ENCODE results near the gene PAQR6. TPM values are rescaled to one million over a fixed set of nuclear protein-coding genes. Genes with fewer than 3 reads are reported as not detected.

Gene PAQR6
- total and polyA plus RNA-seq, 5 donors = 0.68 to 1.5 (median 1.1) TPM

DNA sequence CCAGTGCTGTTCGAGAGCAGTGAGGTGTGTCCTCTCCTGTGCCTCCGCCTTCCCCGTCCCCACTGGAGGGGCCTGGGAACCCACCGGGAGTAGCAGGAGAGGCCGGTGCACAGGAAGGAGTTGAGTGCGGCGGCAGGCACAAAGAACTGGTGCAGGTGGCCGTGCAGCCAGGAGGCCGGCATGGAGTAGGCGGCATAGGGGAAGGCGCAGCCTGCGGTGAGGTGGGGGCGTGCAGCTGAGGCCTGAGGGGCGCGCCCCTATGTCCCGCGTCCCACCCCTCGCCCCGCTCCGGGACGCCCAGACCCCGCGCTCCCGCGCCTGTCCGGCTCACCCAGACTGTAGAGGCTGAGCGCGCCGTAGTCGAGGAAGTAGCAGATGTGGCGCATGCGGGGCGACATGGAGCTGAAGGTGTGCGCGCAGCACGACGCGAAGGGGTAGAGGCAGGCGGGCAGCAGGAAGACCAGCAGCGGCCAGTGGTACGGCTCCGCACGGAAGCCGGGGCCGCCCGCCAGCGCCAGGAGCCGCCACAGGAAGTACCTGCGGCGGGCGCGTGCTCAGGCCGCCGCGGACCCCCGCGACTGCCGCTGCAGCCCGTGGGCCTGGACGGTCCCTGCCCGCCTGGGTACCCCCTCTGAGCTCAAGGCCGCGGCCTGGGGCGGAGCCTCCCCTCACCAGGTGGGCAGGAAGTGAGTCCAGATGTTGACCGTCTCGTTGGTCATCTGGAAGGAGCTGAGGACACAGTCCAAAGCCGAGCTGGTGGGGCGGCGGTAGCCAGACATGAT lies 2.2 kb downstream of the PAQR6 start:
- no peaks in the 10 kb centered on the region for H3K27me3 ChIP-seq (ENCODE audit: control insufficient read depth, insufficient read depth)
- H3K9me3 ChIP-seq (ENCODE audit: control insufficient read depth, low read length) = no peaks in the 10 kb centered on the region
- no peak overlapping the region for H3K27ac ChIP-seq (ENCODE audit: low read length)
- ATAC-seq = peak; percentile 1 to 3
- H3K4me1 ChIP-seq (ENCODE audit: control insufficient read depth, insufficient read depth, low read length) = peaks cover 5% of the 10 kb centered on the region
- no peak overlapping the region for H3K4me3 ChIP-seq (ENCODE audit: low read length)
- DNase-seq = peak in 2 of 3 donors; percentile 62 to 70
- intact Hi-C loops (cut with DNase I) = no loop called here
- WGBS = 5% methylated on average over 69 of the region's 69 CpGs

DNA sequence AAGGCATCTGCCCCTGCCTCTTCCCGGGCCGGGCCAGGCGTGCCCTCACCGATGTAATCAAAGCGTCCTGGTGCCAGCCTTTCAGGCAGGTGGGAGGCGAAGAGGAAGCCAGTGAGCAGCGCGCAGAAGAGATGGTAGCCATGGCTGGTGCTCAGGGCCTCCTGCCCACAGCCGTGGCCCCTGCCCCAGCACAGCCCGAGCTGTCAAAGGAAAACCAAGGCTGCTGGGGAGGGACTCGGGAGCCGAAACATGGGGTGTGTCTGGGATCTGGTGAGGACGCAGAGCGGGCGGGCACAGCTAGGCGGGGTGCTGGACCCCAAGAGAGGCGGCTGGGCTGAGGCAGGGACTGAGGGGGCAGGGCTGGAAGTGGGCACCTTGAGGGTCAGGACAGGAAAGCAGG lies 3.1 kb downstream of the PAQR6 start:
- Histone ChIP-seq H3K4me3 (ENCODE audit: low read length) (no peak overlapping the region), H3K27me3 (ENCODE audit: control insufficient read depth, insufficient read depth) (no peaks in the 10 kb centered on the region), H3K27ac (ENCODE audit: low read length) (no peak overlapping the region), H3K4me1 (ENCODE audit: control insufficient read depth, insufficient read depth, low read length) (peaks cover 5% of the 10 kb centered on the region), H3K9me3 (ENCODE audit: control insufficient read depth, low read length) (no peaks in the 10 kb centered on the region)
- intact Hi-C loops (cut with DNase I) = no loop called here
- no peak for ATAC-seq
- DNase-seq = no peak
- WGBS = 89% methylated on average over 17 of the region's 17 CpGs

DNA sequence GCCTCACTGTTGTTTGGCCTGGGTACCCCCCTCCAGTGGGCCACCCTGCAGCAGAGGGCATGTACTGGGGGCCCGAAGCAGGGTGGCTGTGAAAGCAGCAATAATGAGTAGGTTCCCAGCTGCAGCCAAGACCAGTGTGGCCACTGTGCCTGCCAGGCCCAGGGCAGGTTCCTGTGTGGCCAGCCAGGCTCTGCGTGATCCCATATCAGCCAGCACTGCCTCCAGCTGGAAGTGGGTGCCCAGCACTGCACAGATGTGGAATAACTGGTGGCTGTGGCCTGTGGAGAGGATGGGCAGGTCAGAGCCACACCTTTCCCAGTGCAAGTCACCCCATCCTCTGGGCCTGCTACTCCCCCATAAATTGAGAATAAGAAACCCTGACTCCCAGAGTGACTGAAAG lies 3.7 kb downstream of the PAQR6 start:
- Histone ChIP-seq H3K27ac (ENCODE audit: low read length) (no peak overlapping the region), H3K9me3 (ENCODE audit: control insufficient read depth, low read length) (no peaks in the 10 kb centered on the region), H3K4me1 (ENCODE audit: control insufficient read depth, insufficient read depth, low read length) (peaks cover 5% of the 10 kb centered on the region), H3K4me3 (ENCODE audit: low read length) (no peak overlapping the region), H3K27me3 (ENCODE audit: control insufficient read depth, insufficient read depth) (no peaks in the 10 kb centered on the region)
- no peak for DNase-seq
- WGBS = 87% methylated on average over 2 of the region's 2 CpGs
- intact Hi-C loops (cut with DNase I) = no loop called here
- ATAC-seq = no peak

DNA sequence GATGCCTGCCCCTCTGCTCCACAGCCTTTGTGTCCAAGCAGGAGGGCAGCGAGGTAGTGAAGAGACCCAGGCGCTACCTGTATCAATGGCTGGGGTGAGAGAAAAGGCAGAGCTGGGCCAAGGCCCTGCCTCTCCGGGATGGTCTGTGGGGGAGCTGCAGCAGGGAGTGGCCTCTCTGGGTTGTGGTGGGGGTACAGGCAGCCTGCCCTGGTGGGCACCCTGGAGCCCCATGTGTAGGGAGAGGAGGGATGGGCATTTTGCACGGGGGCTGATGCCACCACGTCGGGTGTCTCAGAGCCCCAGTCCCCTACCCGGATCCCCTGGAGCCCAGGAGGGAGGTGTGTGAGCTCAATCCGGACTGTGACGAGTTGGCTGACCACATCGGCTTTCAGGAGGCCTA lies 5.1 kb downstream of the PAQR6 start:
- DNase-seq = no peak
- Histone ChIP-seq H3K4me3 (ENCODE audit: low read length) (no peak overlapping the region), H3K9me3 (ENCODE audit: control insufficient read depth, low read length) (no peaks in the 10 kb centered on the region), H3K27ac (ENCODE audit: low read length) (no peak overlapping the region), H3K4me1 (ENCODE audit: control insufficient read depth, insufficient read depth, low read length) (peaks cover 5% of the 10 kb centered on the region), H3K27me3 (ENCODE audit: control insufficient read depth, insufficient read depth) (no peaks in the 10 kb centered on the region)
- ATAC-seq = no peak
- intact Hi-C loops (cut with DNase I) = no loop called here
- 73% methylated on average over 10 of the region's 10 CpGs for WGBS

DNA sequence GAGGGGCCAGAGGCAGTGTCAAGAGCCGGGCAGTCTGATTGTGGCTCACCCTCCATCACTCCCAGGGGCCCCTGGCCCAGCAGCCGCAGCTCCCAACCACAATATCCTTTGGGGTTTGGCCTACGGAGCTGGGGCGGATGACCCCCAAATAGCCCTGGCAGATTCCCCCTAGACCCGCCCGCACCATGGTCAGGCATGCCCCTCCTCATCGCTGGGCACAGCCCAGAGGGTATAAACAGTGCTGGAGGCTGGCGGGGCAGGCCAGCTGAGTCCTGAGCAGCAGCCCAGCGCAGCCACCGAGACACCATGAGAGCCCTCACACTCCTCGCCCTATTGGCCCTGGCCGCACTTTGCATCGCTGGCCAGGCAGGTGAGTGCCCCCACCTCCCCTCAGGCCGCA lies 5.9 kb downstream of the PAQR6 start, which contains the start of gene BGLAP:
TSS of gene BGLAP (plus strand) at position 259 of the 400 bp plus-strand sequence. CDS start at position 307, 48 bp downstream.
- H3K27ac ChIP-seq (ENCODE audit: low read length) = no peak within 1 kb of the TSS
- peaks cover 5% of the 10 kb centered on the region for H3K4me1 ChIP-seq (ENCODE audit: control insufficient read depth, insufficient read depth, low read length)
- H3K4me3 ChIP-seq (ENCODE audit: low read length) = no peak within 1 kb of the TSS
- 82% methylated on average over 14 of the region's 14 CpGs for WGBS
- ATAC-seq (no peak), DNase-seq (no peak)
- intact Hi-C loops (cut with DNase I) = no loop called here
- H3K27me3 ChIP-seq (ENCODE audit: control insufficient read depth, insufficient read depth) = no peaks in the 10 kb centered on the region
- no peaks in the 10 kb centered on the region for H3K9me3 ChIP-seq (ENCODE audit: control insufficient read depth, low read length)

DNA sequence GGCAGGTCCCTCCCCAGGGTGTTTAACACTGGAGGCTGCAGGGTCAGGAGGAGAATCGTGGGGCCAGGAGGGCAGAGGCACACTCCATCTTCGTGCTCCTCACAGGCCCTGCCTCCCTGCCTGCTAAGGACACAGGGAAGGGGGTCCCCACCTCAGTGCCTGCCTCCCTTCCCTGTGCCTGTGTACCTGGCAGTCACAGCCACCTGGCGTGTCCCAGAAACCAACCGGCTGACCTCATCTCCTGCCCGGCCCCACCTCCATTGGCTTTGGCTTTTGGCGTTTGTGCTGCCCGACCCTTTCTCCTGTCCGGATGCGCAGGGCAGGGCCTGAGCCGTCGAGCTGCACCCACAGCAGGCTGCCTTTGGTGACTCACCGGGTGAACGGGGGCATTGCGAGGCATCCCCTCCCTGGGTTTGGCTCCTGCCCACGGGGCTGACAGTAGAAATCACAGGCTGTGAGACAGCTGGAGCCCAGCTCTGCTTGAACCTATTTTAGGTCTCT lies 6.5 kb downstream of the PAQR6 start:
- 70% methylated on average over 15 of the region's 15 CpGs for WGBS
- no peak for ATAC-seq
- no peak overlapping the region for H3K27ac ChIP-seq (ENCODE audit: low read length)
- intact Hi-C loops (cut with DNase I) = no loop called here
- H3K9me3 ChIP-seq (ENCODE audit: control insufficient read depth, low read length) = no peaks in the 10 kb centered on the region
- H3K4me3 ChIP-seq (ENCODE audit: low read length) = no peak overlapping the region
- peaks cover 5% of the 10 kb centered on the region for H3K4me1 ChIP-seq (ENCODE audit: control insufficient read depth, insufficient read depth, low read length)
- no peaks in the 10 kb centered on the region for H3K27me3 ChIP-seq (ENCODE audit: control insufficient read depth, insufficient read depth)
- DNase-seq = no peak

DNA sequence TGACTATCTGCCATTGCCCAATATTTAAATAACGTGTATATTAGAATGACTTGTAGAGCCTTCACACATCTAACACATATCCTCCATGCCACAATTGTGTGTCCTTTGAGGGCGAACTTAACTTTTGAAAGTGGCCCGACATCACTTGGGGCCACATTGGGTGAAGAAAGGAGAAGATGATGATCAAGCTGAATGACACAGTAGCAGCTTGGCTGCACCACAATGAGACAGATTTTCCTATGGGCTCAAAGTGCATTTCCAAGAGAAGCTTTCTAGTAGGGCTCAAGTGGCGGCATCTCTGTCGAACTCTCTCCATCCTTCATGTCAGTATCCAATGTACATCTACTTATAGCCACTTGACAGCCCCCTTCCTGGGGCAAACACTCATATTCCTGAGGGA lies 9.6 kb downstream of the PAQR6 start:
- no peak overlapping the region for H3K4me3 ChIP-seq (ENCODE audit: low read length)
- no peak for ATAC-seq
- 91% methylated on average over 5 of the region's 5 CpGs for WGBS
- intact Hi-C loops (cut with DNase I) = no loop called here
- no peak overlapping the region for H3K27ac ChIP-seq (ENCODE audit: low read length)
- no peaks in the 10 kb centered on the region for H3K27me3 ChIP-seq (ENCODE audit: control insufficient read depth, insufficient read depth)
- H3K4me1 ChIP-seq (ENCODE audit: control insufficient read depth, insufficient read depth, low read length) = no peaks in the 10 kb centered on the region
- no peak for DNase-seq
- no peaks in the 10 kb centered on the region for H3K9me3 ChIP-seq (ENCODE audit: control insufficient read depth, low read length)

DNA sequence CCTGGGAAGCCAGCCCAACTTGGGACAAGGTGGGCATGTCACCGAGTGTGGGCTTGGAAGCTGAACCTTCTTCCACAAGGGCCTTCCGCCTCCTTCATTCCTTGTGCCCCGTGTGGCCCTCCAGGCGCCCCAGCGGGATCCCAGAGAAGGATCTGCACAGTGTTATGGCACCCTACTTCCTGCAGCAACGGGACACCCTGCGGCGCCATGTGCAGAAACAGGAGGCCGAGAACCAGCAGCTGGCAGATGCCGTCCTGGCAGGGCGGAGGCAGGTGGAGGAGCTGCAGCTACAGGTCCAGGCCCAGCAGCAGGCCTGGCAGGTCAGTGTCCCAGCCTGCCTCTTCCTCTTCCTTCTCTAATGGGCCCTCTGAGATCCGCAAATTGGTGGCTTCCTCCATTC lies 11.7 kb downstream of the PAQR6 start:
- H3K27me3 ChIP-seq (ENCODE audit: control insufficient read depth, insufficient read depth) = no peaks in the 10 kb centered on the region
- intact Hi-C loops (cut with DNase I) = no loop called here
- H3K9me3 ChIP-seq (ENCODE audit: control insufficient read depth, low read length) = no peaks in the 10 kb centered on the region
- no peaks in the 10 kb centered on the region for H3K4me1 ChIP-seq (ENCODE audit: control insufficient read depth, insufficient read depth, low read length)
- no peak overlapping the region for H3K4me3 ChIP-seq (ENCODE audit: low read length)
- DNase-seq (no peak), ATAC-seq (no peak)
- no peak overlapping the region for H3K27ac ChIP-seq (ENCODE audit: low read length)
- WGBS = 96% methylated on average over 12 of the region's 12 CpGs

DNA sequence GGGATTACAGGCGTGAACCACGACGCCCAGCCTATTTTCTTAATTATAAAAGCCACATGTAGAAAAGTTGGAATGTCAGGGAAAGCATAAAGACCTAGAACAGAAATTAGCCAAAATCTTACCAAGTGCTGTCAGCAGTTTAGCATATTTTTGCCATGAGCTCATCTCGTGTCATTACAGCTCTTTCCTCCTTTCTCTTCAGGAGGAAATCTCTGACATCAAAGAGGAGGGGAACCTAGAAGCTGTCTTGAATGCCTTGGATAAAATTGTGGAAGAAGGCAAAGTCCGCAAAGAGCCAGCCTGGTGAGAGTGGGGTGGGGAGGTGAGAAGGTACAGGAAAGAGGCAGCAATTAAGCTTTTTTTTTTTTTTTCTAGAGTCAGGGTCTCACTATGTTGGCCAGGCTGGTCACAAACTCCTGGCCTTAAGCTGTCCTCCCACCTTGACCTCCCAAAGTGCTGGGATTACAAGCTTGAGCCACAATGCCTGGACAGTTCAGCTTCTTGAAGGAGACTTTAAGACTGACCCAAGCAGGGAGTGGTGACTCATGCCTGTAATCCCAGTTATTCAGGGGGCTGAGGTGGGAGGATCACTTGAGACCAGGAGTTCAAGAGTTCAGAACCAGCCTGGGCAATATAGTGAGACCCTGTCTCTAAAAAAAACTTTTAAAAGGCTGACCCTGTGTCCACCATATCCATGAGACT lies 14.3 kb downstream of the PAQR6 start:
- Histone ChIP-seq H3K27ac (ENCODE audit: low read length) (no peak overlapping the region), H3K9me3 (ENCODE audit: control insufficient read depth, low read length) (no peaks in the 10 kb centered on the region), H3K27me3 (ENCODE audit: control insufficient read depth, insufficient read depth) (no peaks in the 10 kb centered on the region), H3K4me1 (ENCODE audit: control insufficient read depth, insufficient read depth, low read length) (no peaks in the 10 kb centered on the region), H3K4me3 (ENCODE audit: low read length) (no peak overlapping the region)
- ATAC-seq (no peak), DNase-seq (no peak)
- intact Hi-C loops (cut with DNase I) = no loop called here
- 67% methylated on average over 5 of the region's 5 CpGs for WGBS

DNA sequence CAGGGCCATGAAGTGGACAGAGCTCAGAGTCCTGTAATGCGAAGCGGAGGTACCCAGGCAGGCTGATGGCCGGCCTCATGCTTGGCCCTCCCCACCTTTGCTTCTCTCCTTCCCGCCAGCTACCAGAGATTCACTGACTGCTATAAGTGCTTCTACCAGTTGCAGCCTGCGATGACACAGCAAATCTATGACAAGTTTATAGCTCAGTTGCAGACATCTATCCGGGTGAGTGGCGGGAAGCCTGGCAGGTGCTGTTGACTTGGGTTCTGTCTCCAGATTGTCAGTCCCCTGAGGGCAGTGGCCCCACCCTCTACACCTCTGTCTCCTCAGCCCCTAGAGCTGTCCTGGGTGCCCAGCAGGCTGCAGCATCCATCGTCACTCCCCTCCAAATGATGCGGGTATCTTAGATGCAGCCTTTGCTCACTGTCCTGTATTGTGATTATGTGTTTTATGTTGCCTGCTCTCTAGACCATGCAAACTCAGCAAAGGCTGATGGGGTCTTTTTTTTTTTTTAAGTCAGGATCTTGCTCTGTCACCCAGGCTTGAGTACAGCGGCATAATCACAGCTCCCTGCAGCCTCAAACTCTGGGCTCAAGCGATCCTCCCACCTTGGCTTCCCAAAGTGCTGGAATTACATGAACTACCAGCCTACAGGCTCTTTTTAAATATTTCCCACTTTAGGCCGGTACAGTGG lies 15.5 kb downstream of the PAQR6 start:
- H3K27me3 ChIP-seq (ENCODE audit: control insufficient read depth, insufficient read depth) = no peaks in the 10 kb centered on the region
- DNase-seq (no peak), ATAC-seq (no peak)
- no peaks in the 10 kb centered on the region for H3K4me1 ChIP-seq (ENCODE audit: control insufficient read depth, insufficient read depth, low read length)
- intact Hi-C loops (cut with DNase I) = no loop called here
- WGBS = 89% methylated on average over 12 of the region's 12 CpGs
- H3K9me3 ChIP-seq (ENCODE audit: control insufficient read depth, low read length) = no peaks in the 10 kb centered on the region
- no peak overlapping the region for H3K4me3 ChIP-seq (ENCODE audit: low read length)
- H3K27ac ChIP-seq (ENCODE audit: low read length) = no peak overlapping the region

DNA sequence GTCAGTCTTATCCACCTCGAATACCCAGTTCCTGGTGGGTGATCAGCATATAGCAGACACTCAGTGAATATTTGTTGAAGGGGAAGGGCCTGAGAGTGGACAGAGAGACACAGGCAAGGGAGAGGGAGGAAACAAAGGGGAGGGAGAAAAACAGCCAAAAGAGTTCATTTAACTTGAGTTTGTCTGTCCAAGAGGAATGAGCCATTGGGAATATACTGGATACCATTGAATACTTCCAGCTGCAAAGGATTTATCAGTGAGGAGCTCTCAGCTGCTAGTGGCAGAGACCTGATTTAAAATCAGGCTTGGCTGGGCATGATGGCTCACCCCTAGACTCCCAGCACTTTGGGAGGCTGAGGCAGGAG lies 17.4 kb downstream of the PAQR6 start:
- no peaks in the 10 kb centered on the region for H3K9me3 ChIP-seq (ENCODE audit: control insufficient read depth, low read length)
- 90% methylated on average over 1 of the region's 1 CpG for WGBS
- no peak for ATAC-seq
- H3K4me1 ChIP-seq (ENCODE audit: control insufficient read depth, insufficient read depth, low read length) = no peaks in the 10 kb centered on the region
- intact Hi-C loops (cut with DNase I) = no loop called here
- no peak overlapping the region for H3K4me3 ChIP-seq (ENCODE audit: low read length)
- H3K27me3 ChIP-seq (ENCODE audit: control insufficient read depth, insufficient read depth) = no peaks in the 10 kb centered on the region
- H3K27ac ChIP-seq (ENCODE audit: low read length) = no peak overlapping the region
- DNase-seq = no peak

Measured in right cardiac atrium (tissue), 5 donors.